ENCODE measurements around the gene JAKMIP3.

The JAKMIP3 gene

GRCh38 chr10:132096223-132096622 lies 30.5 kb downstream of the JAKMIP3 start:
- no peak for TF ChIP-seq CTCF (IDR thresholded peaks at IDR 0.05; ENCODE audit: control insufficient read depth, insufficient read depth, low read depth, low read length, missing control alignments)
- no peak for DNase-seq (ENCODE audit: low read depth)

GRCh38 chr10:132096863-132097478 lies 31.2 kb downstream of the JAKMIP3 start:
- H3K4me3 ChIP-seq (ENCODE audit: control insufficient read depth, low read depth, low read length): no peak overlapping the region
- no peak for DNase-seq (ENCODE audit: low read depth)
- TF ChIP-seq CTCF (IDR thresholded peaks at IDR 0.05; ENCODE audit: control insufficient read depth, insufficient read depth, low read depth, low read length, missing control alignments): no peak

More at GRCh38 chr10:132096223-132096622, 30.5 kb downstream of the JAKMIP3 start:
- no peak overlapping the region for H3K4me3 ChIP-seq (ENCODE audit: control insufficient read depth, low read depth, low read length)

- no peak for DNase-seq (ENCODE audit: low read depth)
- no peak overlapping the region for H3K4me3 ChIP-seq (ENCODE audit: control insufficient read depth, low read depth, low read length)
- TF ChIP-seq CTCF (IDR thresholded peaks at IDR 0.05; ENCODE audit: control insufficient read depth, insufficient read depth, low read depth, low read length, missing control alignments): no peak
Observed at GRCh38 chr10:132097609-132098377, 32.0 kb downstream of the JAKMIP3 start.

GRCh38 chr10:132098539-132099388 lies 33.0 kb downstream of the JAKMIP3 start:
- DNase-seq (ENCODE audit: low read depth): no peak

GRCh38 chr10:132099389-132100090 lies 33.8 kb downstream of the JAKMIP3 start:
- no peak for TF ChIP-seq CTCF (IDR thresholded peaks at IDR 0.05; ENCODE audit: control insufficient read depth, insufficient read depth, low read depth, low read length, missing control alignments)
- H3K4me3 ChIP-seq (ENCODE audit: control insufficient read depth, low read depth, low read length): no peak overlapping the region
- DNase-seq (ENCODE audit: low read depth): no peak

More at GRCh38 chr10:132098539-132099388, 33.0 kb downstream of the JAKMIP3 start:
- no peak for TF ChIP-seq CTCF (IDR thresholded peaks at IDR 0.05; ENCODE audit: control insufficient read depth, insufficient read depth, low read depth, low read length, missing control alignments)
- no peak overlapping the region for H3K4me3 ChIP-seq (ENCODE audit: control insufficient read depth, low read depth, low read length)

GRCh38 chr10:132100091-132100481 lies 34.3 kb downstream of the JAKMIP3 start:
- H3K4me3 ChIP-seq (ENCODE audit: control insufficient read depth, low read depth, low read length): no peak overlapping the region
- no peak for TF ChIP-seq CTCF (IDR thresholded peaks at IDR 0.05; ENCODE audit: control insufficient read depth, insufficient read depth, low read depth, low read length, missing control alignments)
- DNase-seq (ENCODE audit: low read depth): no peak
